Fibroblast of mammary gland (primary cell): ENCODE measurements around the gene SF3B1.

Experiments used
- DNase-seq: peaks from one replicate; pipeline ENCODE4 v3.0.0-alpha.2; 2010; ENCODE audit warnings: low read depth
- H3K4me3 ChIP-seq: 2 replicates; pipeline ENCODE4 v1.5.1; 2011; ENCODE audit warnings: low read depth, mild to moderate bottlenecking, low read length, moderate library complexity; ENCODE audit not compliant: control insufficient read depth
- CTCF ChIP-seq: conservative IDR thresholded peaks from 2 replicates; pipeline ENCODE4 v1.5.1; 2011; ENCODE audit warnings: low read depth, low read length, inconsistent platforms; ENCODE audit not compliant: control insufficient read depth, insufficient read depth

The SF3B1 gene

GRCh38 chr2:197425550-197425949 lies 9.3 kb downstream of the SF3B1 start:
- no peak for DNase-seq
- TF ChIP-seq CTCF, result no peak
- no peak overlapping the region for H3K4me3 ChIP-seq

GRCh38 chr2:197423307-197423706 lies 11.5 kb downstream of the SF3B1 start:
- no peak overlapping the region for H3K4me3 ChIP-seq
- DNase-seq, result no peak
- TF ChIP-seq CTCF, result no peak

- no peak overlapping the region for H3K4me3 ChIP-seq
- DNase-seq, result no peak
- TF ChIP-seq CTCF, result no peak
Measured at GRCh38 chr2:197419438-197419837, 15.4 kb downstream of the SF3B1 start.

- TF ChIP-seq CTCF, result no peak
- DNase-seq, result no peak
- no peak overlapping the region for H3K4me3 ChIP-seq
Measured at GRCh38 chr2:197416268-197416667, 18.6 kb downstream of the SF3B1 start.

GRCh38 chr2:197414515-197414914 lies 20.3 kb downstream of the SF3B1 start:
- TF ChIP-seq CTCF, result no peak
- no peak for DNase-seq
- no peak overlapping the region for H3K4me3 ChIP-seq

- no peak for DNase-seq
- no peak overlapping the region for H3K4me3 ChIP-seq
- no peak for TF ChIP-seq CTCF
Measured at GRCh38 chr2:197414039-197414438, 20.8 kb downstream of the SF3B1 start.

- TF ChIP-seq CTCF, result no peak
- H3K4me3 ChIP-seq, result no peak overlapping the region
- DNase-seq, result no peak
Measured at GRCh38 chr2:197405582-197405981, 29.2 kb downstream of the SF3B1 start.
